ENCODE data around the gene ARFGAP3. TPM values are rescaled to one million over a fixed set of nuclear protein-coding genes. Genes with fewer than 3 reads are reported as not detected.

ARFGAP3 gene
- total and polyA plus RNA-seq, 10 donors, result 15.0 to 46.8 (median 40.4) TPM

DNA sequence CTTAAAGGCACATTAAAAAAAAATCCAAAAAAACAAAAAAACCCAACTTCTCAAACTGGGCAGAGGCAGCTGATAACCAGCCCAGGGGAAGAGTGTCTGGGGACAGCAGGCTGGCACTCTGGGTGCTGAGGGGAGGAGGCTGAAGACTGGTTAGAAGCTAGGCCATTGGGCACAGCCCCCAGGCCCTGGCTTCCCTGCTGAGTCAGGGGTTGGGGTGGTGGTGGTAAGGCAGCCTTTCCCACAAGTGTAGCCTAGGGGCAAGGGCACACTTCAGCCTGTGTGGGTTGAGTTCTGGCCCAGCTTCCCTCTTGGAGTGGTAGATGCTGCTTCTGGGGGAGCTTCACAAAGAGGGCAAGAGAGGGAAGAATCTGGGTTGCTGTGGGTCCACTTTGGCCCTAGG, 16.3 kb upstream of the ARFGAP3 start:
- Histone ChIP-seq H3K27ac (no peak overlapping the region), H3K36me3 (peaks cover 0 to 99% (median 85%) of the 10 kb centered on the region in 6 donors), H3K4me1 (peaks cover 0 to 4% (median 0%) of the 10 kb centered on the region in 6 donors), H3K27me3 (replicated peaks in 1 of 7) (no peaks in the 10 kb centered on the region), H3K4me3 (no peak overlapping the region), H3K9me3 (no peaks in the 10 kb centered on the region)
- DNase-seq, result no peak
- TF ChIP-seq POLR2A (IDR thresholded peaks at IDR 0.05) (no peak), POLR2AphosphoS5 (IDR thresholded peaks at IDR 0.05) (no peak)
- TF ChIP-seq, protein P1, sequence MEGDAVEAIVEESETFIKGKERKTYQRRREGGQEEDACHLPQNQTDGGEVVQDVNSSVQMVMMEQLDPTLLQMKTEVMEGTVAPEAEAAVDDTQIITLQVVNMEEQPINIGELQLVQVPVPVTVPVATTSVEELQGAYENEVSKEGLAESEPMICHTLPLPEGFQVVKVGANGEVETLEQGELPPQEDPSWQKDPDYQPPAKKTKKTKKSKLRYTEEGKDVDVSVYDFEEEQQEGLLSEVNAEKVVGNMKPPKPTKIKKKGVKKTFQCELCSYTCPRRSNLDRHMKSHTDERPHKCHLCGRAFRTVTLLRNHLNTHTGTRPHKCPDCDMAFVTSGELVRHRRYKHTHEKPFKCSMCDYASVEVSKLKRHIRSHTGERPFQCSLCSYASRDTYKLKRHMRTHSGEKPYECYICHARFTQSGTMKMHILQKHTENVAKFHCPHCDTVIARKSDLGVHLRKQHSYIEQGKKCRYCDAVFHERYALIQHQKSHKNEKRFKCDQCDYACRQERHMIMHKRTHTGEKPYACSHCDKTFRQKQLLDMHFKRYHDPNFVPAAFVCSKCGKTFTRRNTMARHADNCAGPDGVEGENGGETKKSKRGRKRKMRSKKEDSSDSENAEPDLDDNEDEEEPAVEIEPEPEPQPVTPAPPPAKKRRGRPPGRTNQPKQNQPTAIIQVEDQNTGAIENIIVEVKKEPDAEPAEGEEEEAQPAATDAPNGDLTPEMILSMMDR (IDR thresholded peaks at IDR 0.05 in 8 of 11, conservative IDR thresholded peaks at IDR 0.05 in 3 of 11), result no peak
- intact Hi-C loops (cut with DNase I; ENCODE audit: low total_unique reads), result no loop called here

DNA sequence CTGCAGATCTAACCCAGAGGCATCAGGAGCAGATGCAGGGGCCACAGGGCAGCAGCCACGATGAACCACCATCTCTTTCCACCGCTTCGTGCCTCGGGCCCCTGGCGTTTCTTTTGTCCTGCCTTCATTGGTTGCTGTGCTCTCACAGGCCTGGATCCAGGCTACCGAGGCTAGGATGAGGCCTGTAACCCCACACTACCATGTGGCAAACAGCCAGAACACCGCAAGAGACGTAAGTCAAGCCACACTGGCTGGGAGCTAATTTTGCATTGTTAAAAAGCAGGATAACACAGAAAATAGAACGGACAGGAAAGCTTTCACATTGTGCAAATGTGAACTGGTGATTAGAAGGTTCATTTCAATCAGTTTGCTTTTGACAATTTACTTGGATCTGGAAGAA, 15.7 kb upstream of the ARFGAP3 start:
- intact Hi-C loops (cut with DNase I; ENCODE audit: low total_unique reads), result no loop called here

DNA sequence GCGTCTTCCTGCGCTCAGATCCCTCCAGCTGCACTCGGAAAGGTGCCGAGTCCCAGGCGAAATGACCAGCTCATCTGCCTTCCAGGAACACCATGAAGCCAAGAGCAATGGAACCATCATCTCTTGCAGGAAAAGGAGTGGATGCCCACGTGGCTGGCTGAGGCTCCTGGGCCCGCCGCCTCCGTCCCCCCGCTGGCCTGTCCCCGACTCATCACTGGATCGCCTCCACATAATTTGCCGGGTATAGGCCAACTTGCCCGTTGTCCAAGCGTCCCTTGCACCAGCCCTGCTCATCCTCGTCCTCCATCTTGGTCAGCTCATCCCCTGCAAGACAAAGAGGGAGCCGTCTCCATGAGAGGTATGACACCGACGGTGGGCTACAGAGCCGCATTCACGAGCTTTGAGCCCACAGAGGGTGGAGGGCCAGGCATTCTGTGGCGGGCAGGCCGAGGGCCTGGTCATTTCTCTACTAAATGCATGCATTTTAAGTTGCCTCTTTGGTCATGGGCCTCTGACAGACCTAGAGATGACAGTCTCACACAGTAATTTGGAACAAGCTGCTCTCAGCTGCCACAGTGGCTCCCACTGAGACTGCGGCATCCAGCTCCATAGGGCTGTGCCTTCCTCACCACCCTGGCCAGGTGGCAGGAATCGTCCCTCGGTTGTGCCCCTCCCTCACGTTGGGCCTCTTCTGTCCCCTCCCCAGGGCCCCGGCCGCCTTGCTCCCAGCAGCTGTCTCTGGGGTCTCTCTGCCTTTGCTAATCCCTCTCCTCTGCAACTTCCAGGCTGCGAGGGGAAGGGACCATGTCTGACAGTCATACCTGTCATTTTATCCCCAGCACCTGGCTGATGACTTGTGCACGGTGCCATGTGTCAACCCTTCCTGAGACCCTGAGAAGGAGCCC, 14.3 kb upstream of the ARFGAP3 start:
- H3K9me3 ChIP-seq, result no peaks in the 10 kb centered on the region
- intact Hi-C loops (cut with DNase I; ENCODE audit: low total_unique reads), result no loop called here
- peaks cover 0 to 79% (median 66%) of the 10 kb centered on the region in 6 donors for H3K36me3 ChIP-seq
- WGBS, 5 donors, result 93 to 95% (median 94%) methylated on average over 30 to 31 of the region's 31 CpGs
- DNase-seq, result no peak
- no peak overlapping the region for H3K27ac ChIP-seq
- TF ChIP-seq POLR2AphosphoS5 (IDR thresholded peaks at IDR 0.05), result no peak
- TF ChIP-seq POLR2A (IDR thresholded peaks at IDR 0.05), result no peak
- TF ChIP-seq, protein P1 (IDR thresholded peaks at IDR 0.05 in 8 of 11, conservative IDR thresholded peaks at IDR 0.05 in 3 of 11), result no peak
- peaks cover 0 to 19% (median 8%) of the 10 kb centered on the region in 6 donors for H3K4me1 ChIP-seq
- no peak overlapping the region for H3K4me3 ChIP-seq
- H3K27me3 ChIP-seq (replicated peaks in 1 of 7), result no peaks in the 10 kb centered on the region

More for the DNA sequence above, 15.7 kb upstream of the ARFGAP3 start:
- peaks cover 0 to 94% (median 80%) of the 10 kb centered on the region in 6 donors for H3K36me3 ChIP-seq
- no peaks in the 10 kb centered on the region for H3K9me3 ChIP-seq
- no peak overlapping the region for H3K27ac ChIP-seq
- no peaks in the 10 kb centered on the region for H3K27me3 ChIP-seq (replicated peaks in 1 of 7)
- H3K4me3 ChIP-seq, result no peak overlapping the region
- 90 to 93% (median 91%) methylated on average over 9 of the region's 9 CpGs for WGBS, 5 donors
- TF ChIP-seq POLR2A (IDR thresholded peaks at IDR 0.05) (no peak), POLR2AphosphoS5 (IDR thresholded peaks at IDR 0.05) (peak in 1 of 3 donors; percentile 7)
- peaks cover 0 to 8% (median 1%) of the 10 kb centered on the region in 6 donors for H3K4me1 ChIP-seq
- no peak for DNase-seq

DNA sequence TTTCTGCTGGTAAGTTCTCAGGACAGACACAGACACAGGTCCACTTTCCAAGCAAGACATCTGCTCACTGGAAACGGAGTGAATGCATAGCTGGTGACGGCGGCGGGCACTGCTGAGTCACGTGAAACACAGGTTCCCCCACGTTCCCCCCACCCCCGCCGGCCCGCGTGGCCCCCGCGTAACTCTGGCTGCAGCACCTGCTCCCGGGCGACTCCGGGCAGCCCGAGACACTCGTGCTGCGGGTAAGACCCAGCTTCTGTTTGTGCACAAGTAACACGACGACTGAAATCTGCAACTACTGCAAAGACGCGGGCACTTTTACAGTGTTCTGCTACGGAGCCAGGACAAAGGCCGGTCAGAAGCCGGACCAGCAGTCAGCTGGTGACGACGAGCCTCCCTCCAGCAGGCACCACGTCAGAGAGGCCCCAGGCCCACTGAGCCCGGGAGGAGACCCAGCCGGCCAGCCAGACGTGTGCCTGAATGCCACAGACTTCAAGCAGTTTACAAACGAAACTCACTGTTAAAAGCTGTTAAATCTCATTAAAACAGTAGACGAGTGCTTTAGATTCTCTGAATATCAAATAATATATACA, 12.9 kb upstream of the ARFGAP3 start:
- peaks cover 0 to 65% (median 52%) of the 10 kb centered on the region in 6 donors for H3K36me3 ChIP-seq
- 88 to 91% (median 90%) methylated on average over 33 of the region's 33 CpGs for WGBS, 5 donors
- no peak overlapping the region for H3K27ac ChIP-seq
- TF ChIP-seq, protein P1 (IDR thresholded peaks at IDR 0.05 in 8 of 11, conservative IDR thresholded peaks at IDR 0.05 in 3 of 11), result no peak
- peak in 1 of 3 donors; percentile 18 for TF ChIP-seq POLR2AphosphoS5 (IDR thresholded peaks at IDR 0.05)
- no peaks in the 10 kb centered on the region for H3K9me3 ChIP-seq
- H3K4me1 ChIP-seq, result peaks cover 0 to 22% (median 8%) of the 10 kb centered on the region in 6 donors
- no peak for DNase-seq
- no peaks in the 10 kb centered on the region for H3K27me3 ChIP-seq (replicated peaks in 1 of 7)
- H3K4me3 ChIP-seq, result no peak overlapping the region
- intact Hi-C loops (cut with DNase I; ENCODE audit: low total_unique reads), result no loop called here
